Endothelial cell of umbilical vein (primary cell): ENCODE data around the gene CCND3. TPM values are rescaled to one million over a fixed set of nuclear protein-coding genes. Genes with fewer than 3 reads are reported as not detected.

Source experiments
- BruUV-seq: library from RNA; stranded (reverse); fragments of 400-500 nt; replicated peaks from 2 replicates; lab custom pipeline; 2021; lab: Mats Ljungman, UMichigan
- CTCF ChIA-PET: fragments of 300-600, 350-600 bp; sonication (Branson Sonifier 250); formaldehyde crosslinking; loops from one replicate; lab custom pipeline; 2021; ENCODE audit warnings: antibody characterized with exemption, inconsistent platforms; lab: Charles Lee
- POLR2A ChIA-PET: fragments of 300-600, 350-600 bp; sonication (Branson Sonifier 250); formaldehyde crosslinking; loops from one replicate; lab custom pipeline; 2021; ENCODE audit warnings: antibody characterized with exemption, inconsistent platforms; lab: Charles Lee
- DNase-seq: peaks from one replicate; pipeline ENCODE4 v3.0.0-alpha.2; 2011; ENCODE audit warnings: low read depth, low spot score
- FAIRE-seq: peaks from 2 replicates; lab custom pipeline; 2011; peaks lifted over from hg19 to GRCh38; lab: Jason Lieb, UNC
- H2AFZ ChIP-seq: 2 replicates; pipeline ENCODE4 v1.6.0; 2012; ENCODE audit warnings: low read depth, low read length, control low read depth, inconsistent platforms
- H3K27ac ChIP-seq: 2 replicates; pipeline ENCODE4 v1.5.1; 2011; ENCODE audit warnings: low read depth, mild to moderate bottlenecking, control low read depth, low read length, moderate library complexity; ENCODE audit not compliant: insufficient read depth
- H3K27me3 ChIP-seq, 2 experiments: 2 replicates each; pipeline versions ENCODE4 v1.6.0 to v1.6.1; 2011; ENCODE audit warnings: low read length in 2 of 2, mixed read lengths in 1 of 2; ENCODE audit not compliant: control insufficient read depth in 2 of 2, insufficient read depth in 2 of 2
- H3K36me3 ChIP-seq, 2 experiments: 2 replicates in 1 of 2; 3 replicates in 1 of 2; pipeline ENCODE4 v1.5.1; 2011; ENCODE audit warnings: low read length in 2 of 2, mild to moderate bottlenecking in 1 of 2, moderate library complexity in 1 of 2; ENCODE audit not compliant: control insufficient read depth in 2 of 2, insufficient read depth in 2 of 2; ENCODE audit errors: extremely low read depth in 1 of 2
- H3K4me1 ChIP-seq: 3 replicates; pipeline ENCODE4 v1.5.1; 2011; ENCODE audit warnings: mild to moderate bottlenecking, low read length; ENCODE audit not compliant: control insufficient read depth, insufficient read depth; ENCODE audit errors: extremely low read depth
- H3K4me2 ChIP-seq: 2 replicates; pipeline ENCODE4 v1.6.1; 2011; ENCODE audit warnings: low read length, control low read depth, mixed read lengths; ENCODE audit not compliant: insufficient read depth
- H3K4me3 ChIP-seq, 3 experiments: fragments of 200-600 bp in 1 of 3; sonication (generic), shearing (Covaris generic) in 1 of 3; replicated peaks in 1 of 3; 2 replicates each; pipeline ENCODE4 v1.5.1; 2011 to 2016; ENCODE audit warnings: control low read depth in 3 of 3, low read length in 3 of 3, mild to moderate bottlenecking in 2 of 3, inconsistent platforms in 1 of 3, low read depth in 1 of 3, moderate library complexity in 1 of 3; ENCODE audit not compliant: insufficient read depth in 1 of 3
- H3K79me2 ChIP-seq: 2 replicates; pipeline ENCODE4 v1.6.0; 2012; ENCODE audit warnings: low read length, inconsistent platforms; ENCODE audit not compliant: control insufficient read depth, insufficient read depth
- H3K9ac ChIP-seq: replicated peaks from 2 replicates; pipeline ENCODE3; 2011; ENCODE audit warnings: low read length, control low read depth; ENCODE audit not compliant: insufficient read depth; ENCODE audit errors: extremely low read depth
- H3K9me1 ChIP-seq: replicated peaks from 3 replicates; pipeline ENCODE4 v1.6.0; 2011; ENCODE audit warnings: mild to moderate bottlenecking, low read length; ENCODE audit not compliant: control insufficient read depth, insufficient read depth; ENCODE audit errors: extremely low read depth
- H3K9me3 ChIP-seq: replicated peaks from 2 replicates; pipeline ENCODE4 v1.5.1; 2012; ENCODE audit warnings: low read length, inconsistent platforms; ENCODE audit not compliant: control insufficient read depth, insufficient read depth
- H4K20me1 ChIP-seq: replicated peaks from 2 replicates; pipeline ENCODE3; 2011; ENCODE audit warnings: mild to moderate bottlenecking, low read length; ENCODE audit not compliant: control insufficient read depth, insufficient read depth; ENCODE audit errors: extremely low read depth
- EZH2 ChIP-seq: IDR thresholded peaks from 2 replicates; pipeline ENCODE4 v1.6.1; 2012; ENCODE audit warnings: borderline replicate concordance, low read depth, mild to moderate bottlenecking, moderate library complexity, low read length, inconsistent platforms; ENCODE audit not compliant: severe bottlenecking
- FOS ChIP-seq: IDR thresholded peaks from 2 replicates; pipeline ENCODE4 v1.6.1; 2011; ENCODE audit warnings: mild to moderate bottlenecking, low read length, moderate library complexity, borderline replicate concordance; ENCODE audit not compliant: insufficient read depth
- GATA2 ChIP-seq: IDR thresholded peaks from 2 replicates; pipeline ENCODE4 v1.7.0; 2011; ENCODE audit warnings: low read depth, mild to moderate bottlenecking, moderate library complexity, mixed read lengths, low read length; ENCODE audit not compliant: insufficient read length, insufficient read depth
- JUN ChIP-seq: IDR thresholded peaks from 2 replicates; pipeline ENCODE4 v1.6.1; 2011; ENCODE audit warnings: borderline replicate concordance, low read depth; ENCODE audit not compliant: insufficient read length, insufficient read depth
- MAX ChIP-seq: IDR thresholded peaks from 2 replicates; pipeline ENCODE4 v1.6.1; 2011; ENCODE audit not compliant: insufficient read depth, insufficient read length
- MYC ChIP-seq: IDR thresholded peaks from one replicate; pipeline ENCODE4 v1.6.1; 2011; ENCODE audit warnings: mild to moderate bottlenecking, low read depth, low read length
- POLR2A ChIP-seq: IDR thresholded peaks from 2 replicates; pipeline ENCODE4 v1.6.1; 2012; ENCODE audit warnings: low read depth, mild to moderate bottlenecking, control low read depth, low read length
- POLR2AphosphoS5 ChIP-seq: IDR thresholded peaks from 2 replicates; pipeline ENCODE4 v1.6.1; 2012; ENCODE audit warnings: low read depth, mild to moderate bottlenecking, control low read depth, low read length, moderate library complexity; ENCODE audit not compliant: insufficient read depth
- dilution Hi-C: fragments of 300-500 bp; cut with MboI; formaldehyde crosslinking; loops from one replicate; pipeline ENCODE4 v1.15.0; 2019; ENCODE audit warnings: low sequenced_read_pairs; ENCODE audit not compliant: extremely low pct_ligation_motif_present
- intact Hi-C: fragments of 100-400 bp; cut with micrococcal nuclease; formaldehyde crosslinking; loops from one replicate; pipeline ENCODE4 v1.10.0; 2022
- polyA plus RNA-seq, 4 experiments: library from polyadenylated mRNA; depleted of rRNA in 3 of 4; stranded (reverse) in 3 of 4; unstranded in 1 of 4; fragments of >200 nt; gene quantifications; 2 replicates each; pipeline versions ENCODE4 v1.2.1 to v1.2.3, GENCODE V29; 2011 to 2012; ENCODE audit warnings: missing spikeins in 1 of 4
- total RNA-seq: library from RNA; stranded (reverse); gene quantifications from 2 replicates; pipeline ENCODE4 v1.2.3, GENCODE V29; 2021
- TF ChIP-seq, protein P1 (sequence below), 2 donors: IDR thresholded peaks; 1 replicate in 1 of 2; 2 replicates in 1 of 2; pipeline ENCODE4 v1.5.1; 2011; ENCODE audit warnings: low read length in 2 of 2, mild to moderate bottlenecking in 2 of 2, moderate library complexity in 2 of 2, control low read depth in 1 of 2, inconsistent platforms in 1 of 2, low read depth in 1 of 2; ENCODE audit not compliant: insufficient read depth in 1 of 2; ENCODE audit errors: extremely low read depth in 1 of 2

The CCND3 gene
- total and polyA plus RNA-seq, 2 donors (not counting 3 experiments of a cell fraction or from before 2014, with no cell fraction given), result 87.5 to 98.7 TPM

- Histone ChIP-seq H2AFZ (no peak overlapping the region), H3K79me2 (peaks cover 18% of the 10 kb centered on the region), H3K9me1 (no peaks in the 10 kb centered on the region), H3K27ac (no peak overlapping the region), H4K20me1 (no peaks in the 10 kb centered on the region), H3K9ac (no peak overlapping the region), H3K36me3 (peaks cover 0 to under 1% of the 10 kb centered on the region in 2 experiments), H3K9me3 (no peaks in the 10 kb centered on the region), H3K4me3 (no peak overlapping the region), H3K27me3 (no peaks in the 10 kb centered on the region), H3K4me1 (peaks cover 13% of the 10 kb centered on the region), H3K4me2 (no peak overlapping the region)
- CTCF ChIA-PET, result no interaction called here
- no TSS peak for BruUV-seq
- POLR2A ChIA-PET, result no interaction called here
- dilution Hi-C loops (no loop called here), intact Hi-C loops (no loop called here)
- TF ChIP-seq JUN (no peak), EZH2 (no peak), FOS (no peak), MYC (no peak), POLR2A (no peak), MAX (no peak), GATA2 (no peak), POLR2AphosphoS5 (no peak)
- TF ChIP-seq, protein P1, sequence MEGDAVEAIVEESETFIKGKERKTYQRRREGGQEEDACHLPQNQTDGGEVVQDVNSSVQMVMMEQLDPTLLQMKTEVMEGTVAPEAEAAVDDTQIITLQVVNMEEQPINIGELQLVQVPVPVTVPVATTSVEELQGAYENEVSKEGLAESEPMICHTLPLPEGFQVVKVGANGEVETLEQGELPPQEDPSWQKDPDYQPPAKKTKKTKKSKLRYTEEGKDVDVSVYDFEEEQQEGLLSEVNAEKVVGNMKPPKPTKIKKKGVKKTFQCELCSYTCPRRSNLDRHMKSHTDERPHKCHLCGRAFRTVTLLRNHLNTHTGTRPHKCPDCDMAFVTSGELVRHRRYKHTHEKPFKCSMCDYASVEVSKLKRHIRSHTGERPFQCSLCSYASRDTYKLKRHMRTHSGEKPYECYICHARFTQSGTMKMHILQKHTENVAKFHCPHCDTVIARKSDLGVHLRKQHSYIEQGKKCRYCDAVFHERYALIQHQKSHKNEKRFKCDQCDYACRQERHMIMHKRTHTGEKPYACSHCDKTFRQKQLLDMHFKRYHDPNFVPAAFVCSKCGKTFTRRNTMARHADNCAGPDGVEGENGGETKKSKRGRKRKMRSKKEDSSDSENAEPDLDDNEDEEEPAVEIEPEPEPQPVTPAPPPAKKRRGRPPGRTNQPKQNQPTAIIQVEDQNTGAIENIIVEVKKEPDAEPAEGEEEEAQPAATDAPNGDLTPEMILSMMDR (IDR thresholded peaks at IDR 0.05; ENCODE audit: extremely low read depth in 1 of 2, insufficient read depth in 1 of 2, low read depth in 1 of 2, low read length in 2 of 2), result no peak
- FAIRE-seq (no peak), DNase-seq (no peak)
Measured at GRCh38 chr6:41914343-41914742, 27.3 kb downstream of the CCND3 start.
